ENCODE results near the gene PPP1R10.
"Not testable (repeated sequence)": the region's sequence is repeated elsewhere in the genome, so short reads cannot be mapped to it uniquely, and the experiment has no call there.

The PPP1R10 gene

GRCh38 chr6:30616811-30617564 lies at the start of gene PPP1R10:
Gene PPP1R10 (minus strand): TSS chr6:30617243. CDS start chr6:30609944, 7,299 bp downstream.
- DNase-seq, result peak; percentile 100

GRCh38 chr6:30666300-30666699 lies 49.3 kb upstream of the PPP1R10 start:
- peak; percentile 31 for DNase-seq

DNA sequence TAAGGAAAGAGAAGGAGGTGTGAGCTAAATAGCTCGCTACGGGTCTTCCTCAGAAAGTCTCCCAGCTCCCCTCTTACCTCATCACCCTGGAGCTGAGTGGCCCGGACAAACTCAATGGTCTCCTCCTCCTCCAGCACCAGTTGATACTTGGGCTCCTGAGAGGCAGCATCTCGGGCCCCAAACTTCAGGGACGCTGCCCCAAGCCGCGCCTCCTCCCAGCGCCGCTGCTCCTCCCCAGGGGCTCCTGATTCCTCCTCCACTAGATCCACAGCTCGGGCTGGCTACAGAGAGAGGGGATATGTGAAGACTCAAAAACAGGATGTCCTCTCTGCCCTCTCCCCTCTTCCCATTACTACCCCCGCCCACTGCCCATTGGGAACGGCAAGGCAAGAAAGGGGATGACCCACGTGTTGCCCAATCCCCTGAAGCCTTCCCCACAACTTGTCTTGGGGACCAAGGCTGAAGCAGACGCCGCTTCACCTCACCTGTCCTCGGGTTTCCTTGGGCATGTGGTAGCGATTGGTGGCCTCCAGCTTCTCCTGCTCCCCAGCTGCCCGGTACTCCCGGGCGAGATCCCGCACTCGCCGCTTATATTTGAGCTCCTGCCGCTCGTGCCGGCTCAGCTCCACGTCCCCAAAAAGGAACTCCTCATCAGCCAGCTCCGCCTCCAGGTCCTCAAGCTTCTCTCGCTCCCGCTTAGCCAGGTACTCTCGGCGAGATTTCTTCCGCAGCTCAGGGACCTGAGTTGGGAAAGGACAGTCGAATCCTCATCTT lies 48.1 kb upstream of the PPP1R10 start:
- DNase-seq, result no peak

GRCh38 chr6:30657922-30658321 lies 40.9 kb upstream of the PPP1R10 start:
- DNase-seq, result not testable (repeated sequence)

- DNase-seq, result no peak
Measured at GRCh38 chr6:30657454-30657853, 40.4 kb upstream of the PPP1R10 start.

DNA sequence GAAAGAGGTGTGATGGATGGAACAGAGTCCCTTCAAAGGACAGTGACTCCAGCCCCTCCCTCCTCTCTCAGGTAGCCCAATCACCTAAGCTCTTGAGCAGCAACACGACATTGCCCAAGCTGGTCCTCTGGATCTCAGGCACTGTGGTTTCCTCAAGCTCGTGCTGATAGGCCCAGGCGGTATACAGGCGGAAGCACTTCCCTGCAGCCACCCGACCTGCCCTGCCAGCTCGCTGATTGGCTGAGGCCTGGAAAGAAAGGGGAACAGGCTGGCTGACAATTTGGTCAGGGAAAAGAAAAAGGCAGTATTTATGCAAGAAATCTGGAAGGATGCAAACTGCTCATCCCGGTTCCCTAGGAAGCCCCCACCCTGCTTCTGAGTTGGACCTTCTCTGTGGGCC lies 39.5 kb upstream of the PPP1R10 start:
- no peak for DNase-seq

DNA sequence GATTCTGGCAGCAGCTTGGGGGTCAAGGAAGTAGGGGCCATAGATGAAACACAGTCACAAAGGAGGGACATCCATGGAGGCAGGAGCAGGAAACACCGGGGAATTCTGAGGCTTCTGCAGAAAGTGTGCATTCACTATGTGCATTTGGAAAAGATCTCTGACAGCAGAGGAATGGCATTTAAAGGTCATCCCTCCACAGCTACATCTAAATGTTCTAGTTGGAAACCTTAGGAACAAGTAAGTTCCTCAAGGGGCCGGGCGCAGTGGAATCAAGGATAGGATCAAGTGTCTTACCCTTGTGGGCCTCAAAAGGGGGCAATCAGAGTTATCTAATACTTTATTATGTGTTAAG lies 38.7 kb upstream of the PPP1R10 start:
- no peak for DNase-seq

DNA sequence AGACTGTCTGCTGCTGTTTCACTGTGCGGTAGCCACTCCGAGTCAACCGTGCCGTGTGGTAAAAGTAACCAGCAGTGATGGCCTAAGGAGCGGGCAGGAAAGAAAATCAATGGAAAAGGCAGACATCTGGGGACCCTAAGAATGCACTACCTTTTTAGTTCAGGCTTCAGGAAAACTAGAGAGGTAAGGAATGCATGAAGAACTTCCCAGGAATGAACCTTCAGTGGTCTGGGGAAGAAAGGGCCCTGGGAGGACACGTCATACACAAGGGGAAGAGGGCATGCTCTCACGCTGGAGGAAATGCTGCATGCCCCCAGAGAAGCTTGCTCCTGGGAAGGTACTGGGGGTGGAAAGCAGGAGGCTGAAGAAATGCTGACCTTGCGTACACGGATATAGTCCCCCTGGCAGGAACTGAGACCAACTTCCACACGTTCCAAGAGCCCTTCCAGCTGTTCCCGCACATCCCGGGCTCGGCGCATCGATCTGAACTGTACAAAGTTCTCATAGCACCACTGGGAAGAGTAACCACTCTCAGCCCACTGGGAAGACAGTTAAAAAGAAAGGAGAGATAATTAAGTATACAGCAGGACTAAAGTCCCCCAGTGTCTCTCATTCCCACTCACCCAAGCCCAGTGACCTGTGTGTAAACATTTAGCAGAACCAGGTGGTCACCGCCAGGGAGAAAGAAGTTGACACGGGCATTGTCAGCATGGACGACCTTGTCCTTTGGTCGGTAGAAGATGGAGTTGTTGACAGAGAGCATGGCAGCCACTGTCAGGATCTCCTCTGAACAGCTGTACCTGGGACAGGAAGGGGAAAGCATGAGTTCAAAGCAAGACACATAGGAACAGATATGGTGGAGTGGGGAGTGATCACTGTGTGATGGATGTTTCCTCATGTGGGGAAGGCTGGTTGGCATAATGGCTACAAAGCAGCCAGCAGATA lies 38.0 kb upstream of the PPP1R10 start:
- DNase-seq, result no peak

- no peak for DNase-seq
Measured at GRCh38 chr6:30651143-30651542, 34.1 kb upstream of the PPP1R10 start.

DNA sequence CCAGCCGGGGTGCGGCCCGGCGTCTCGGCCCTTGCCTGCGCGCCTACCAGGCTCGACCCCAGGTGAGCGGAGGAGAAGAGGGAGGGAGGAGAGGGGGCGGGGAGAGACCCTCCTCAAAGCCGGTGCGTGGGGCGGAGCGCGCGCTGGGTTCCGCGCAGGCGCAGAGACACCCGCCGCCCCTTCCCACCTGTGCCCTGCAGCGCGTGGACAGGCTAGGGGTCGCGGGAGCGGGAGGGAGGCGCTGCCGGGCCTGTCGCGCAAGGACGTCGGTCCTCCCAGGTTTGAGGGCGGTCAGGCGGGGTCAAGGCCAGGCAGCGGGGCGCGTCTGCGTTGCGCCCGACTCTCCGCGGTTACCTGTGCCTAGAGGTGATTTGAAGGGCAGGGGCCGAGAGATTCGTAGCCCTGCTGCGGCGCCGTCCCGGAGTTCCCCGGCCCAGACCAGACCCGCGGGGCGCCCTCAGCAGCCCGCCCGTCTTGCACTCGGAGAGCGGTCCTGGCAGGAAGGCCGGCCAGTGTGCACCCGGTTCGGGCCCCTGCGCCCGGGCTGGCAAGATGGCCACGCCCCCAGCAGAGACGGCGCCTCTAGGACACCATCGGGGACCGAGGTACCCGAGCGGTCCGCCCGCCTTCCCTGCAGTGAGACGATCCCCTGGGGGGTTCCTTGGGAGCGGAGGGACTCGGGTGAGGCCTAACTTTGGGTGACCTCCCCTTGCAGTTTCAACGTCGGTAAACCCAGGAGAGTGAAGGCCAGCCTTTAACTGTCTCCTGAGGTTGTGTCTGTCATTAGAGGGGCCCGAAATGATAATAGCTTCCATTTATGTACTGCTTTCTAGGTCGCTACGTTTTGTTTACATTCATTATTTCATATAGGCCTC lies 30.4 kb upstream of the PPP1R10 start:
- DNase-seq, result peak; percentile 90

DNA sequence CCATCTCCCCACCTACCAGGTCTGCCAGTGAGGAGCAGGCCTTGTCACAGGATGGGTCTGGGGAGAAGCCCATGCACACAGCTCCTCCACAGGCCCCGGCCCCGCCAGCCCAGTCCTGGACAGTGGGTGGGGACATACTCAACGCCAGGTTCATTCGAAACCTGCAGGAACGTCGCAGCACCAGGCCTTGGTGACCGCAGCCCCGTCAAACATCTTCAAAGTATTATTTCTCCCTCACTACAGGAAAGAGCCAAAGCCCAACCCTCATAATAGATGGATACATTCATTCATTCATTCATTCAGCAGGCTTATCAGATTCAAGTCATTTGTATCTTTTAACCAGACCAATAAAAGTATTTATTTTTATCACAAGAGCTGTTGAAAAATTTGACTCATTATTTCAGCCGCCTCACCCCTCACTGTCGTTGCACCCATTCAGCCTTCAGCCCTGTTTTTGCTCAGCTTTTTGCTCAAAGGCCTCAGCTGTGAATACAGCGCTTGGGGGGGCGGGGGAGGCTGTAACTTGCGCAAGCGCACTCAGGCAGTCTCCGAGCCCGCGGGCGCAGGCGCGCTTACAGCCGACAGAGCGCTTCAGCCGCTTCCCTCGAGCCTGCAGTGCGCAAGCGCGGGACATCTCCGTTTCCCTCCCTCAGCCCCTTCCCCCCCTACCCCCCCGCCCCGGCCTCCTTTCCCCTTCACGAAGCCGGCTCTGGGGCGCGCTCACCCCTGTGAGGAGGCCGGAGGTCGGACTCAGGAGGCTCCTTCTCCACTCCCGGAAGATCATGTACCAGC lies 29.6 kb upstream of the PPP1R10 start, which contains the start of gene C6orf136:
C6orf136 (plus strand) TSS at position 684 of the 792 bp plus-strand sequence; CDS start at position 783, 99 bp downstream.
- peak; percentile 97 for DNase-seq

DNA sequence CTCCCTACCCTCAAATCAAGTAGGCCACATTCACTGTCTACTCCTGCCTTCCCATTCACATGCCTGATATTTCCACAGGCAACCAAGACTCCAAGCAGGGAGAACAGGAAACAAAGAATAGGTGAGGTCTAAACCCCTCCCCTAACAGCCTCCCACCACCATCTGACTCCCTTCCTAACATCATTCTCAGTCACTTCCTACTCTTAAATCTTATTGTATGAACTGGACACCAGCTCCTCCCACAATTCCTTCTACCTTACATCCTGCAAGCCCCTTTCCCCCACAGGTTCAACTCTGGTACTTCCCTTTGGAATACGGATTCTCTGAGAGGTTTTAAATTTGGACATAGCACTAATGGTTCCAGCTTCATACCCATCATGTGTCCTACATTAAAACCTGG lies 28.9 kb upstream of the PPP1R10 start:
- DNase-seq, result no peak

GRCh38 chr6:30644769-30645168 lies 27.7 kb upstream of the PPP1R10 start:
- DNase-seq, result no peak

DNA sequence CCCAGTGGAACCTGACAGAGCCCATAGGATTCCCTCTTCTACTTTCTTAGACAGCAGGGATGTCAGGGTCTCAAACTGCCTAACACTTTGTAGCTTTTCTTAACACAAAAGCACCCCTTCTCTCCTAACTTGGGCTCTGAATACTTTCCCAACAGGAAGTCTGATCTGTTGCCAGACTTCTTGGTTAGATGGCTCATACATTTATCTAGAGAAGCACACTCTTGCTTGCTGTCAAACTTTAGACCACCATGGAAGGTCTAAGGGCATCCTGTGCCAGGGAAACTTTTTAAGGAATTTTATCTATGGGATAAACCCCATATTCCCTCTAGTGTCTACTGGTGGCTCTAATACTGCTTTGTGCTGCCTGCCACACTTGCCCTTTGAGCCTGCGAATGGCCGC lies 26.6 kb upstream of the PPP1R10 start:
- DNase-seq, result no peak

DNA sequence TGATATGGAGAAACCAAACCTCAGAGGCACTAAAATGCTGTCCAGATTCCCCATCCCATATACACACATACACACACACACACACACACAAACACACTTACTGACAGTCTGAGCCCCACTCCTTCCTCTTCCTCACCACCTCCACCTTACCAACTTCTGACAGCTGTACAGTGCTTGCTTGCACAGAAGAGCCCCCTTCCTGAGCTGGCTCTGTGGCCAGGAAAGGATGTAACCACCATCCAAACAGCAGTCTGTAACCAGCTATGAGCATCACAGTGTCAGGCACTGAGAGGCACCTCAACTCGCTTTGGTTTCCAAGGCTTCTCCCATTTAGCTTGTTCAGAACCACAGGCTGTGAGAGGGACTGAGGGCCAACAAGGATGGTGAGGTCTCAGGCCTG lies 24.0 kb upstream of the PPP1R10 start:
- no peak for DNase-seq

- no peak for DNase-seq
Measured at GRCh38 chr6:30640481-30640880, 23.4 kb upstream of the PPP1R10 start.

- no peak for DNase-seq
Measured at GRCh38 chr6:30635834-30636233, 18.8 kb upstream of the PPP1R10 start.

GRCh38 chr6:30626484-30627366 lies 9.7 kb upstream of the PPP1R10 start, which contains the start of gene ATAT1:
Gene ATAT1 (plus strand): TSS chr6:30626874.
- peak; percentile 91 for DNase-seq

GRCh38 chr6:30625511-30625910 lies 8.5 kb upstream of the PPP1R10 start:
- no peak for DNase-seq

GRCh38 chr6:30619561-30619960 lies 2.5 kb upstream of the PPP1R10 start:
- no peak for DNase-seq

Data from OCI-M1 (cell line).